HepG2 (cell line): Measurements from ENCODE around the gene CDKN1A. TPM values are rescaled to one million over a fixed set of nuclear protein-coding genes. Genes with fewer than 3 reads are reported as not detected.
A peak's percentile ranks its signal among the peaks of the same experiment; 100 is the strongest.

Experiments used
- ARHGAP35 ChIP-seq: sonication (generic); formaldehyde crosslinking; IDR thresholded peaks from 2 replicates; pipeline ENCODE4 v1.9.0; 2022; ENCODE audit warnings: mild to moderate bottlenecking, inconsistent platforms, moderate library complexity, missing genetic modification reagents, borderline replicate concordance
- FOSL2 ChIP-seq: sonication (generic); formaldehyde crosslinking; IDR thresholded peaks from 2 replicates; pipeline ENCODE4 v1.4.0; 2020; ENCODE audit warnings: missing genetic modification reagents
- GABPB1 ChIP-seq: IDR thresholded peaks from 2 replicates; pipeline ENCODE4 v1.6.1; 2016; ENCODE audit warnings: mild to moderate bottlenecking, missing genetic modification reagents, moderate library complexity, missing compliant biosample characterization
- ISL2 ChIP-seq: sonication (generic); formaldehyde crosslinking; IDR thresholded peaks from 2 replicates; pipeline ENCODE4 v1.5.0; 2020; ENCODE audit warnings: missing genetic modification reagents
- KDM5A ChIP-seq: fragments of 200-600 bp; sonication (generic); IDR thresholded peaks from 2 replicates; pipeline ENCODE4 v1.7.0; 2018; ENCODE audit warnings: antibody characterized with exemption, mild to moderate bottlenecking, low read length, borderline replicate concordance
- KLF11 ChIP-seq: IDR thresholded peaks from 2 replicates; pipeline ENCODE4 v1.6.1; 2016; ENCODE audit warnings: missing compliant biosample characterization
- KLF6 ChIP-seq: IDR thresholded peaks from 2 replicates; pipeline ENCODE4 v1.8.0; 2016; ENCODE audit warnings: missing biosample characterization, missing genetic modification reagents
- MAFG ChIP-seq: sonication (generic); formaldehyde crosslinking; IDR thresholded peaks from 2 replicates; pipeline ENCODE4 v1.5.1; 2020; ENCODE audit warnings: mild to moderate bottlenecking, missing genetic modification reagents
- NKX3-1 ChIP-seq: sonication (generic); formaldehyde crosslinking; IDR thresholded peaks from 2 replicates; pipeline ENCODE4 v1.5.0; 2020; ENCODE audit warnings: missing genetic modification reagents
- ONECUT2 ChIP-seq: sonication (generic); formaldehyde crosslinking; IDR thresholded peaks from 2 replicates; pipeline ENCODE4 v1.4.0; 2020; ENCODE audit warnings: missing genetic modification reagents
- RNF219 ChIP-seq: sonication (generic); formaldehyde crosslinking; IDR thresholded peaks from 2 replicates; pipeline ENCODE4 v1.5.0; 2020; ENCODE audit warnings: mild to moderate bottlenecking, missing genetic modification reagents
- SP2 ChIP-seq: sonication (generic); formaldehyde crosslinking; IDR thresholded peaks from 2 replicates; pipeline ENCODE4 v1.5.1; 2020; ENCODE audit warnings: mild to moderate bottlenecking, missing genetic modification reagents
- TMF1 ChIP-seq: sonication (generic); formaldehyde crosslinking; IDR thresholded peaks from 2 replicates; pipeline ENCODE4 v1.8.1; 2022; ENCODE audit warnings: low read depth, missing genetic modification reagents
- ZBTB42 ChIP-seq: sonication (generic); formaldehyde crosslinking; IDR thresholded peaks from 2 replicates; pipeline ENCODE4 v1.5.0; 2020; ENCODE audit warnings: mild to moderate bottlenecking, missing genetic modification reagents
- ZC3H4 ChIP-seq: sonication (generic); formaldehyde crosslinking; IDR thresholded peaks from 2 replicates; pipeline ENCODE4 v1.4.0; 2020; ENCODE audit warnings: missing genetic modification reagents, borderline replicate concordance
- ZNF235 ChIP-seq: sonication (generic); formaldehyde crosslinking; IDR thresholded peaks from 2 replicates; pipeline ENCODE4 v1.8.1; 2023; ENCODE audit warnings: mild to moderate bottlenecking, missing genetic modification reagents, borderline replicate concordance
- ZNF280D ChIP-seq: sonication (generic); formaldehyde crosslinking; IDR thresholded peaks from 2 replicates; pipeline ENCODE4 v1.5.1; 2020; ENCODE audit warnings: mild to moderate bottlenecking, missing genetic modification reagents
- ZNF326 ChIP-seq: sonication (generic); formaldehyde crosslinking; IDR thresholded peaks from 2 replicates; pipeline ENCODE4 v1.4.0; 2020; ENCODE audit warnings: missing genetic modification reagents, borderline replicate concordance
- ZNF441 ChIP-seq: sonication (generic); formaldehyde crosslinking; IDR thresholded peaks from 2 replicates; pipeline ENCODE4 v1.7.0; 2021; ENCODE audit warnings: missing genetic modification reagents, borderline replicate concordance
- ZNF607 ChIP-seq: sonication (generic); formaldehyde crosslinking; IDR thresholded peaks from 2 replicates; pipeline ENCODE4 v1.5.1; 2020; ENCODE audit warnings: missing genetic modification reagents, mild to moderate bottlenecking, borderline replicate concordance
- ZNF615 ChIP-seq: sonication (generic); formaldehyde crosslinking; IDR thresholded peaks from 2 replicates; pipeline ENCODE4 v1.5.0; 2020; ENCODE audit warnings: mild to moderate bottlenecking, missing genetic modification reagents, borderline replicate concordance
- ZSCAN29 ChIP-seq: sonication (generic); formaldehyde crosslinking; conservative IDR thresholded peaks from 2 replicates; pipeline ENCODE4 v1.4.0; 2020; ENCODE audit warnings: mild to moderate bottlenecking, missing genetic modification reagents
- polyA plus RNA-seq, 8 experiments: library from polyadenylated mRNA; depleted of rRNA in 3 of 8; stranded (reverse) in 7 of 8; unstranded in 1 of 8; fragments of >200 nt; fragmentation: Illumina TruSeq in 4 of 8; extraction: Trizol in 4 of 8; gene quantifications; 2 replicates each; pipeline versions ENCODE4 v1.2.1 to v1.2.3, GENCODE V29; 2011 to 2016; ENCODE audit warnings: low read depth in 4 of 8, missing spikeins in 1 of 8, mixed read lengths in 1 of 8; ENCODE audit not compliant: insufficient read depth in 1 of 8
- total RNA-seq, 5 experiments: library from RNA; depleted of rRNA; stranded (reverse); fragments of >200 nt; fragmentation: Illumina TruSeq; extraction: Trizol; gene quantifications; 2 replicates each; pipeline ENCODE4 v1.2.3, GENCODE V29; 2016; ENCODE audit warnings: low read depth in 1 of 5

CDKN1A gene
- total and polyA plus RNA-seq, 2 of the 13 experiments (the other 11 are each of a cell fraction or from before 2014, with no cell fraction given) = 60.7 to 92.1 TPM

- TF ChIP-seq KLF6 (CRISPR knock-in tag) (peak; percentile 46; the same call in 1 of the 2 replicates), ARHGAP35 (CRISPR knock-in tag) (no peak), ZC3H4 (no peak), ONECUT2 (no peak), ZNF607 (CRISPR knock-in tag) (no peak), ISL2 (CRISPR knock-in tag) (no peak), ZNF615 (CRISPR knock-in tag) (no peak), ZNF235 (no peak), MAFG (CRISPR knock-in tag) (no peak), RNF219 (CRISPR knock-in tag) (no peak), NKX3-1 (CRISPR knock-in tag) (no peak), ZSCAN29 (CRISPR knock-in tag) (peak; percentile 77; the same call in 1 of the 2 replicates), KLF11 (CRISPR knock-in tag) (no peak), FOSL2 (peak; percentile 83), TMF1 (0 out of 2 replicates have a peak, but pooled peaks have one; percentile 57), ZBTB42 (CRISPR knock-in tag) (no peak), KDM5A (no peak), ZNF280D (CRISPR knock-in tag) (no peak), SP2 (CRISPR knock-in tag) (no peak), ZNF441 (CRISPR knock-in tag) (no peak), GABPB1 (CRISPR knock-in tag) (peak; percentile 31; the same call in 1 of the 2 replicates), ZNF326 (CRISPR knock-in tag) (no peak)
Measured at GRCh38 chr6:36642913-36643817, 35.3 kb upstream of the CDKN1A start (continued).
